ENCODE data around the gene HBA2.
"Not testable (repeated sequence)": the region's sequence is repeated elsewhere in the genome, so short reads cannot be mapped to it uniquely, and the experiment has no call there.

GRCh38 chr16:209359-209758, 36.7 kb downstream of the HBA2 start:
- TF ChIP-seq POLR2A, CTCF (IDR thresholded peaks at IDR 0.05): not testable (repeated sequence)
